HG02840 (cell line): Measurements from ENCODE around the gene CCR7.
A peak's percentile ranks its signal among the peaks of the same experiment; 100 is the strongest.
"Not testable (repeated sequence)": the region's sequence is repeated elsewhere in the genome, so short reads cannot be mapped to it uniquely, and the experiment has no call there.

Experiments
- ATAC-seq: cut with Tn5 transposase; IDR thresholded peaks from one replicate; pipeline ENCODE4 v1.9.1; 2021; ENCODE audit warnings: mild to moderate bottlenecking, moderate library complexity, moderate number of reproducible peaks; ENCODE audit not compliant: unreplicated experiment, low FRiP score

Gene CCR7

DNA sequence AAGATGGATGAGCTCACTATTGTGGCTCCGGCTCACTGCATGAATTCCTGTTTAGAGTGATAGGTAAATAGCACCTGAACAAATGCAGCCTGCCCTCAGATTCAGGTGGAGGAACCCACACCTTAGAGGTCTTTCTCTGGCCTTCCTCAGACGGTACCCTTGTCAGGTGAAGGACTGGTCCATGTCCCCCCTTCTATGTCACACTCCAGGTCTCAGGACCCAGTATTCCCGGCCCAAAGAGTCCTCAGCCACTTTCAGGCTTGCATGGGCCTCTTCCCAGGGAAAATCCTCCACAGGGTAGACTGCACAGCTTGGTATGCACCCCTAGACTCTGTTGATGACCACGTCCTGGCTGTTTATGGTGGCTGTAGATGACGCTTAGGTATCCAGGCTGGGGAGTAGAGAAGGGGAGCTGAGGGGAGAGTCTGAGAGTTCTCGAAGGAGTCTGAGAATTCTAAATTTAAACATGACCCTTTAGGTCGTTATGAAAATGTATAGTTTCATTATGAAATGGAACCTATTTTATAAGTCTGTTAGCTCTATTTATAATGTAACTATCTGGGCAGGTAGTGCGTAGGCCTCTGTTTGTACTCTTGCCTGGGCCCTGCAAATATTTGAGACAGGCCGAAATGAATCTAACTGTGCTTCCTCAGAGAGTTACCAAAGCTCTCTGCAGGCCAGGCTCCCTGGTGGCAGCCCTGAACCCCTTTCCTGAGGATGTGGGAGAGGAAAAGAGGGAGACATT, 32.5 kb upstream of the CCR7 start:
- ATAC-seq, result no peak

DNA sequence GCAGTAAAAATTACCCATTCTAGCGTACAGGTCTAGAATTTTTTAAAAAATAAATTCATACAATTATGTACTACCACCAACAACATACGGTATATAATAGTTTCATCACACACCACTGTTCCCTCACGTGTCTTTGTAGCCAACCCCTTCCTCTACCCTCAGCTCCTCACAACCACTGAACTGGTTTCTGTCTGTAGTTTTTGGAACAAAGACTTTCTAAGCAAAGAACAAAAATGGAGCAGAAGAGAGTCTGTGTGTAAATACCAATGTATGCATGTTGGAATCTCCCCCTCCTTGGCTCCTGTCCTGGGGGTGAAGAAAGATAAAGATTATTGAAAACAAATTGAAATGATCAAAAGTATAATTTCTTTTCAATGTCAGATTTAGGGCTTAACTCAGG, 31.9 kb upstream of the CCR7 start:
- ATAC-seq, result no peak

DNA sequence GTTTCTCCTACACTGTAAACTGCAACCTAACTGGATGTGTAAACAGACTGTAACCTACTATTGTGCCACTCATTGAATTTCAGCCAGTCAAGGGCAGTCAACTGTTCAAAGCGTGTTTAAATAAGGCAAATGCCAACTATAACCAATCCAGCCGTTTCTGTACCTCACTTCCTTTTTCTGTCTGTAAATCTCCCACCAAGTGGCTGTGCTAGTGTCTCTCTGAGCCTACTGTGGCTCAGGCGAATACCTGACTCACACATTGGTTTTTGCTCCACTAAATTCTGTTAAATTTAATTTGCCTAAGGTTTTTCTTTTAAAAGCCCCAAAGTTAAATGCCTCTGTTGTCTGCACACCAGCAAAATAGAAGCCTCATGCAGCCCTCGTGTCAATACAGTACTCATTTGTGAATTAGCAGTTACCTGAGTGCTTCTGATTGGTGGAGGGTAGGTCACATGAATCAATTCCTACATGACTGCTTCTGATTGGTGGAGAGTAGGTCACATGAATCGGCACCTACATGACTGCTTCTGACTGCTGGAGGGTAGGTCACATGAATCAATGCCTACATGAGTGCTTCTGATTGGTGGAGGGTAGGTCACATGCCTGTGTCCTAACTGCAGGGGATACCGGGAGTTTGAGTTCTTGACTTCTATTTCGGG, 31.1 kb upstream of the CCR7 start:
- ATAC-seq, result no peak

DNA sequence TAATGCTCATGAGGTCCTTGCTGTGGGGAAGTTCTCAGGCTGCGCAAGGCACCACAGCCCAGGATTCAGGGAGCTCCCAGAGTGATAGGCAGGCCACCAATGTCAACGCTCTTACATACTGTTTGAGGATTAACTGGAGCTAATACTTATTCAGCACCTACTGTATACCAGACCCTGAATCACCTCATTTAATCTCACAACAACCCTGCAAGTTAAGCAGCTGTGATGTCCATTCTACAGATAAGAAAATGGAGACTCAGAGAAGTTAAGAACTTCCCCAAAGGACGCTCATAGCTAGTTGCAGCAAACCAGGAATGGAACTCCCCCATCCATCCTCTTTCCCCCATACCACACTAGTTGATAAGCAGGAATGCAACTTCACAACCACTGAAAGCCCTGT, 25.5 kb upstream of the CCR7 start:
- no peak for ATAC-seq

DNA sequence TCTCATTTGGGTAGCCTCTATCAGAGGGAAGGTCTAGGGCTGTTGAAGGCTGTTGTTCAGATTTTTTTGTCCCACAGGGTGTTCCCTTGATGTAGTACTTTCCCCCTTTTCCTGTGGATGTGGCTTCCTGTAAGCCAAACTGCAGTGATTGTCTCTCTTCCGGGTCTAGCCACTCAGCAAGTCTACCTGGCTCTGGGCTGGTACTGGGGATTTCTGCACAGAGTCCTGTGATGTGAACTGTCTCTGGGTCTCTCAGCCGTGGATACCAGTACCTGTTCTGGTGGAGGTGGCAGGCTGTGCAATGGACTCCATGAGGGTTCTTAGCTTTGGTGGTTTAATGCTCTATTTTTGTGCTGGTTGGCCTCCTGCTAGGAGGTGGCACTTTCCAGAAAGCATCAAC, 23.3 kb upstream of the CCR7 start:
- no peak for ATAC-seq

DNA sequence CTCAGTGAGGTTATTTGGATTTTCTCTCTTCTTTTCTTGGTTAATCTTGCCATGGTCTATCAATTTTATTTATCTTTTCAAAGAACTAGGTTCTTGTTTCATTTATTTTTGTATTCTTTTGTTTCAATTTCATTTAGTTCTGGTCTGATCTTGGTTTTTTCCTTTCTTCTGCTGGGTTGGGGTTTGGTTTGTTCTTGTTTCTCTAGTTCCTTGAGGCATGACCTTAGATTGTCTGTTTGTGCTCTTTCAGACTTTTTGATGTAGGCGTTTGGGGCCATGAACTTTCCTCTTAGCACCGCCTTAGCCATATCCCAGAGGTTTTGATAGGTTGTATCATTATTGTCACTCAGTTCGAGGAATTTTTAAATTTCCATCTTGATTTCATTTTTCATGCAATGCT, 21.0 kb upstream of the CCR7 start:
- not testable (repeated sequence) for ATAC-seq

DNA sequence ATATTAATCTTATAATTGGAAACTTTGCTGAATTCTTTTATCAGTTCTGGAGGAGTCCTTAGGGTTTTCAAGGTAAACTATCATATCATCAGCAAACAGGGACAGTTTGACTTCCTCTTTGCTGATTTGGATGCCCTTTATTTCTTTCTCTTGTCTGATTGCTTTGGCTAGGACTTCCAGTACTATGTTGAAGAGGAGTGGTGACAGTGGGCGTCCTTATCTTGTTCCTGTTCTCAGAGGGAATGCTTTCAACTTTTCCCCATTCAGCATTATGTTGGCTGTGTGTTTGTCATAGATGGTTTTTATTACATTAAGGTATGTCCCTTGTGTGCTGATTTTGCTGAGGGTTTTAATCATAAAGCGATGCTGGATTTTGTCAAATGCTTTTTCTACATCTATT, 19.7 kb upstream of the CCR7 start:
- not testable (repeated sequence) for ATAC-seq

DNA sequence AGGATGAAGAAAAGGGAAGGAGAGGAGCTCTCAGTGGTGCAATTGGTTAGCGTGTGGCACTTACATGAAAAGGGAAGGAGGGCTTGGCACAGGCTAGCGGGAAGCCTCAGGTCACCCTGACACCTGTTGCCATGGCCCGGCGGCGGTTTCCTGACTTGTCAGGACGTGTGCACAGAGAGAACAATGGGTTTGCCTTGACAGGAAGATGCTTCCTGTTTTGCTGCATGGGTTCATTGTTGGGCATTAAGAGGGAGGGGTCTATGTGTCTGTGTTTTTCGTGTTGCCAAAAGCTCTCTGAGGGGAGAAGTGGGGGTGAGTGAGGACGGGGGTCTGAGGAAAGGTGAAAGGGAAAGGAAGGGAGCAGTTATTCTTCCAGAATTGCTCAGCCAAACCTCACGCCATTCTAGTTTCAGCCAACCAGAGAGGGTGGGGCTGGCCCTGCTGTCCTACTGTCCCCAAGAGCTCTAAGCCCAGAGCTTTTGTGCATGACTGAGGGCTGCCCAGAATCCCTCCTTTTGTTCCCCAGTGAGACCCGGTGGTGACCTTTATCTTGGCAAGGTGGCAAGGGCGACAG, 17.1 kb upstream of the CCR7 start:
- peak; percentile 83 for ATAC-seq

DNA sequence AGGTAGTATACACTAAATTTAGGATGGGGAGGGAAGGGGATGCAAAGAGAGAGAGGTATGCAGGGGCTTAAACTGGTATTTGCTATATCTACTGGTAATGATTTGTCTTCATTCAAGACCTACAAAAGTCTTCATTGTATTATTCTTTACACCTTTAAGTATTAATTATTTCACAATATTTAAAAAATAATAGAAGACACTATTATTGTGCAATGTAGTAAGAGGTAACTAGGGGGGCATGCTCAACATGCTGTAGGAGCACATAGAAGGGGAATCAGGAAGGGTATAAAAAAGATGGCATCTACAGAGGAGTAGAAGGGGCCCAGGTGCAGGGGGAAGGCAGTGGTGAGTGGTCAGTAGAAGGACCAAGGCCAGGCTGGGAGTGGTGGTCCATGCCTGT, 14.9 kb upstream of the CCR7 start:
- no peak for ATAC-seq

DNA sequence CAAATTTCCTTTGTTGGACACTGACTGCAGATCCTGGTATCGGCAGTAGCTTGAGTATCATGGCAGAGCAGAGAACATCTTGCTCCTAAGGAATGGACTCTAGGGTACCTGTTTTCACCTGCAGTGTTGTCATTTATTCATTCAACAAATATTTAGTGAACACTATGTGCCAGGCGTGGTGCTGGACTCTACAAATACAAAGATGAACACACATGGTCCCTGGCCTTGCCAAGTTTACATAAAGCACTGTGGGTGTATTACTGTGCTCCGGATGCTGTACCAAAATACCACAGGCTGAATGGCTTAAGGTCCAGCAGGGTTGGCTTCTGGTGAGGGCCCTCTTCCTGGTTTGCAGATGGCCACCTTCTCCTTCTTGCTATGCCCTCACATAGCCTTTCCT, 14.2 kb upstream of the CCR7 start:
- no peak for ATAC-seq

DNA sequence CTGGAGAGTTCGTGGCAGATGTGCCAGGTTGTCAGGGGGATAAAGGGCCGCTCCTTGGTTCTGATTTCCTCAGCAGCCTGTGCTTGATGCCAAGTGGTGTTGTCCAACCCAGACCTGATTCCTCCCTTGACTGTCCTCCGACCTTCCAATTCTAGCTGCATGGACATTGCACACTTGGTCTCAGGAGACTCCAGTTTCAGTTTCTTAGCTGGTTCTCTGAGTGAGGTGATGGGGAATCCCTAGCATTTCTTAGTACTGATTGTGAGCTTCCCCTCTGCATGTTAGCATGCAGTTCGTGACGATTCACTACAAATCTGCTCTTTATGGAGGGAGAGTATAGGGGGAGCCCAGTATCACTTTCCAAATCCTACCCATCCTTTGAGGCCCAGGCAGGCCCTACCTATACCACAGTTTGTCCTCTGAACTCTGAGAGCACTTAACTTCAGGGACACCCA, 12.4 kb upstream of the CCR7 start:
- ATAC-seq, result no peak

DNA sequence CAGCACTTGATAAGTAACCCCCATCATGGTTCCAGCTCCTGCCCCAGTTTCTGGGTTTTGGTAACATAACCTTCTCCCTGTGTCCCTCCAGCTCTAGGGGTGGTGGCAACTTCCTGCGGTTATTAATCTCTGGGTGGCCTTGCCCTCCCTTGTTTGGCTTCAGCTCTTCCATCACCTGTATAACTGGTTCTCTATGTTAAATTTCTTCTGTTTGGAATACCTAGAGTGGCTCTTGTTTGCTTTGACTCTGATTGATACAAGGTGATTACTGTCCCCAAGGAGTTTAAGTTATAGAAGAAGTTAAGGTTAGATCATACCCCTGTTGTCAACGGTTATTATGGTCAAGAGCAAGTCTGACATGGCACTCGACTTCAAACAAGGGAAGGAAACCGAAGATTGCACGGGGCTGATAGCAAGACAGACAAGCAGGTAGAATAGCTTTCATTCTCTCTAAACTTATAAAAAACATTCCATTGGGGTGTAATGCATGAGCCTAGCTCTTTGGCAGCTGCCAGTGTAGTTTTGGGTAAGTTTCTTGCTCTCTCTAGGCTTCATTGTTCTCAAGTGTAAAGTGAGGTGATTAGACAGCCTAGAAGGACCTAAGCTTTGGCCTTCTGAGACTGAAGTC, 11.0 kb upstream of the CCR7 start:
- no peak for ATAC-seq

DNA sequence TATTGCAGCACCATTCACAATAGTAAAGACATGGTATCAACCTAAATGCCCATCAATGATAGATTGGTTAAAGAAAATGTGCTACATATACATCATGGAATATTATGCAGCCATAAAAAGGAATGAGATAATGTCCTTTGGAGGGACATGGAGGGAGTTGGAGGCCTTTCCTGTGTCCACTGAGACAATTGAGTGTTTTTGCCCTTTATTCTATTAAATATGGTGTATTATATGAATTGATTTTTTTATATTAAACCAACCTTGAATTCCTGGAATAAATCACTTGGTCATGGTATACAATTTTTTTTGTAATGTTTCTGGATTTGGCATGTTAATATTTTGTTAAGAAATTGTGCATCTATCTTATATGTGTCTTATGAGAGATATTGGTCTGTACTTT, 9.0 kb upstream of the CCR7 start:
- ATAC-seq, result no peak

DNA sequence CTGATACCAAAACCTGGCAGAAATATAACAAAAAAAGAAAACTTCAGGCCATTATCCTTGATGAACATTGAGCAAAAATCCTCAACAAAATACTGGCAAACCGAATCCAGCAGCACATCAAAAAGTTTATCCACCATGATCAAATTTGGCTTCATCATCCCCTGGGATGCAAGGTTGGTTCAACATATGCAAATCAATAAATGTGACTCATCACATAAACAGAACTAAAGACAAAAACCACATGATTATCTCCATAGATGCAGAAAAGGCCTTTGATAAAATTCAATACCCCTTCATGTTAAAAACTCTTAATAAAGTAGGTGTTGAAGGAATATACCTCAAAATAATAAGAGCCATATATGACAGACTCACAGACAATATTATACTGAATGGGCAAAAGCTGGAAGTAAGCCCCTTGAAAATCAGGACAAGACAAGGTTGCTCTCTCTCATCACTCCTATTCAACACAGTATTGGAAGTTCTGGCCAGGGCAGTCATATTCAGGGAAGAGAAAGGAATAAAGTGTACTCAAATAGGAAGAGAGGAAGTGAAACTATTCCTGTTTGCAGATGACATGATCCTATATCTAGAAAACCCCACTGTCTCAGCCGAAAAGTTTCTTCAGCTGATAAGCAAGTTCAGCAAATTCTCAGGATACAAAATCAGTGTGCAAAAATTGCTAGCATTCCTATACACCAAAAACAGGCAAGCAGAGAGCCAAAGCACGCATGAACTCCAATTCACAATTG, 7.1 kb upstream of the CCR7 start:
- ATAC-seq, result not testable (repeated sequence)

DNA sequence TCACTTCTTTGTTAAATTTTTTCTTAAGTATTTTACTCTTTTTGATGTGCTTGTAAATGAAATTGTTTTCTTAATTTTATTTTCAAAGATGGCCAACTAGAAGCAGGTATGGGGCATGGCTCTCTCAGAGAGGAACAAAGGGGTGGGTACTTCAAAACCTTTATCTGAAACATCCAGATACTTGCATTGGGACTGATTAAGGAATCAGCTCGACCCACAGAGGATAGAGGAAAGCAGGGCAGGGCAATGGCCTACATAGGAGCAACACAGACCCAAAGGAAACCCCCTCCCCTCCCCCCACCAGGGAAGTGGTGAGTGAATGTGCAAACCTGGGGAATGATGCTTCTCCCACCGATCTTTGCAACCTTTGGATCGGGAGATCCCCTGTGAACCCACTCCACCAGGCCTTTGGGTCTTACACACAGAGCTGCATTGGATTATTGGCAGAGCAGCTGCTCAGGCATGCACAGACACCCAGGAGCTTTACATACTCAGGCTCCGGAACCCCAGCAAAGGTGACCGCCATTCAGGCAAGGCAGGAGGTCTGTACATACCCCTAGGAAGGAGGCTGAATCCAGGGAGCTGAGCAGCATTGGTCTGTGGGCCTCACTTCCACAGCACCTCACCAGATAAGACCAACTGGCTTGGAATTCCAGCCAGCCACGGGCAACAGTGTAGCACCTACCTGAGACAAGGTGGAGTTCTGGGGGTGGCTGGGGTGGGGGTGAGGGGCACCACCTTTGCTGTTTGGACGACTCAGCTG, 3.0 kb upstream of the CCR7 start:
- no peak for ATAC-seq

DNA sequence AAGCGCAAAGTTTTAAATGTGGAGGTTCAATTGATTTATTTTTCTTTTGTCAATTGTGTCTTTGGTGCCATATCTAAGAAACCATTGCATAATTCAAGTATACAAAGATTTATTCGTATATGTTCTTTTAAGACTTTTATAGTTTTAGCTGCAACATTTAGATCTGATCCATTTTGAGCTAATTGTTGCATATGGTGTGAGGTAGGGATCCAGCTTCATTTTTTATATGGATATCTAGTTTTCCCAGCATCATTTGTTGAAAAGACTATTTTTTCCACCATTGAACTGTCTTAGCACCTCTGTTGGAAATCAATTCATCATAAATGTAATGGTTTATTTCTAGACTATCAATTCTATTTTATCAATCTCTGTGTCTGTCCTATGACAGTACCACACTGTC, 2.1 kb upstream of the CCR7 start:
- ATAC-seq, result no peak

DNA sequence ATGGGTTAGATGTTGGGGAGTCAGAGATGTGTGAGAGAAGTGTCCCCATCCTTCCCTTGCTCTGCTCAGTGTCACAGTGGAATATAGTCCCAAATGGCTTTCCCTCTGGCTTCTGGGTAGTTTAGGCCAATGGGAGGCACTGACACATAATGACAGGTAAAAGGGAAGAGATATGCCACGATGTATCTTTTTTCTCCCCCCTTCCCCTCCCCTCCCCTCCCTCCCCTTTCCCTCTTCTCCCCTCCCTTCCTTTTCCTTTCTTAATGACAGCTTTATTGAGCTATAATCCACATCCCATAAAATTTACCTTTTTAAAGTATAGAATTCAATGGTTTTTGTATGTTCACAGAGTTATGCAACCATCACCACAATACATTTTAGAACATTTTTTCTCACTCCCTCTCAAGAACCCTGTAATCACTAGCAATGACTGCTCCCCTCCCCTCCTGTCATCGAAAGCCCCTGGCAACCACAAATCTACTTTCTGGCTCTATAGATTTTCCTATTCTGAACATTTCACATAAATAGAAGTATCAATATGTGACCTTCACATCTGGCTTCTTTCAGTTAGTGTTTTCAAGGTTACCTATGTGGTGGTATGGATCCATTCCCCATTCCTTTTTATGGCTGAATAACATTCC, 617 bp upstream of the CCR7 start:
- no peak for ATAC-seq

DNA sequence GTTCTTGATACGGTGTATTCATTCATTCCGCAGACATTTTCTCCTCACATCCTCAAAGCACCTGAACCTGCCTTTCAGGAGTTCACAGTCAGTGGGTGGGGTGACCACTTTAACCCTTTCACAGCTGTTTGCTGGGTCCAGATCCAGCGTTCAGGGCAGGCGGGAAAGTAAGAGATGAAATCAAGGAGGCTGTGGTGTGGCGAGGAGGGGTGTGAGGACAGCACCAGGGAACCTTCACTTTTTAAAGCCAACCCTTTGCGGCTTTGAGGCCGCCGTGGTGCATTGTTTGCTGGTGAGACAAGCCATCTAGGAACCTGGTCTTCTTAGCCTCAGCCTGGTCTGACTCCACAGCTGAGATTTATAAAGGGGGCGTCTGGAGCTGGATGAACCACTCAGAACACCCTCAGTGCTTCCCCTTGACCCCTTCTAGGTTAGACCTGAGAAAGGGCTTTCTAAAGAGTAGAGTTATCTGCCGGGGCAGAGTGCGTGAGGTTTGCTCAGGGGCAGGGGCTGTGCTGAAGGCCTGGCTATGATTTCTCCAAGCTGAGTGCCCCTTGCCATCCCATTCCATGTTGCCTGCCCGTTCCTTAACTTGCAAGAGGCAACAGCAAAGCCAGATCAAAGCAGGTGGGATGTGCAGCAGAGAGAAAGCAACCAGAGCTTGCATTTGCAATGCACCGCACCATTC, 933 bp downstream of the CCR7 start:
- no peak for ATAC-seq
